ENCODE results near the gene ZNF382.

Gene ZNF382

GRCh38 chr19:36605101-36605876 lies at the start of gene ZNF382:
ZNF382 (plus strand) TSS chr19:36605313; CDS start chr19:36609915, 4,602 bp downstream.
- Histone ChIP-seq H3K4me3 (ENCODE audit: low read depth, low read length) (peak within 1 kb of the TSS; percentile 91), H3K27ac (peak within 1 kb of the TSS; percentile 60), H3K4me2 (ENCODE audit: low read length) (peak within 1 kb of the TSS; percentile 99), H3K27me3 (ENCODE audit: control insufficient read depth, insufficient read depth, low read length) (no peaks in the 10 kb centered on the region), H3K9me3 (ENCODE audit: control insufficient read depth, low read length) (no peaks in the 10 kb centered on the region), H3K36me3 (ENCODE audit: control insufficient read depth, insufficient read depth, low read length) (no peaks in the 10 kb centered on the region), H2AFZ (peak within 1 kb of the TSS; percentile 91), H3K4me1 (peaks cover 2% of the 10 kb centered on the region), H3K9ac (no peak within 1 kb of the TSS), H3K79me2 (no peaks in the 10 kb centered on the region)
- TF ChIP-seq CTCF (IDR thresholded peaks at IDR 0.05) = no peak

GRCh38 chr19:36564391-36564790 lies 40.7 kb upstream of the ZNF382 start:
- Histone ChIP-seq H3K27ac (no peak overlapping the region), H3K4me1 (no peaks in the 10 kb centered on the region), H3K9ac (no peak overlapping the region), H3K36me3 (ENCODE audit: control insufficient read depth, insufficient read depth, low read length) (no peaks in the 10 kb centered on the region), H3K4me2 (ENCODE audit: low read length) (no peak overlapping the region), H3K79me2 (peaks cover 31% of the 10 kb centered on the region), H2AFZ (no peak overlapping the region), H3K27me3 (ENCODE audit: control insufficient read depth, insufficient read depth, low read length) (no peaks in the 10 kb centered on the region), H3K9me3 (ENCODE audit: control insufficient read depth, low read length) (no peaks in the 10 kb centered on the region), H3K4me3 (ENCODE audit: low read depth, low read length) (no peak overlapping the region)
- no peak for TF ChIP-seq CTCF (IDR thresholded peaks at IDR 0.05)

GRCh38 chr19:36572593-36573019 lies 32.5 kb upstream of the ZNF382 start:
- peak overlapping the region; percentile 91 for H2AFZ ChIP-seq
- peaks cover 14% of the 10 kb centered on the region for H3K79me2 ChIP-seq
- no peaks in the 10 kb centered on the region for H3K27me3 ChIP-seq (ENCODE audit: control insufficient read depth, insufficient read depth, low read length)
- peak overlapping the region; percentile 96 for H3K4me3 ChIP-seq (ENCODE audit: low read depth, low read length)
- H3K9me3 ChIP-seq (ENCODE audit: control insufficient read depth, low read length) = no peaks in the 10 kb centered on the region
- H3K36me3 ChIP-seq (ENCODE audit: control insufficient read depth, insufficient read depth, low read length) = no peaks in the 10 kb centered on the region
- H3K9ac ChIP-seq = no peak overlapping the region
- H3K4me1 ChIP-seq = peaks cover 9% of the 10 kb centered on the region
- no peak for TF ChIP-seq CTCF (IDR thresholded peaks at IDR 0.05)
- H3K4me2 ChIP-seq (ENCODE audit: low read length) = peak overlapping the region; percentile 75
- peak overlapping the region; percentile 76 for H3K27ac ChIP-seq

GRCh38 chr19:36573020-36573894 lies 31.9 kb upstream of the ZNF382 start, which contains the start of gene ZNF529:
ZNF529 (minus strand) TSS chr19:36573292; CDS start chr19:36572346, 946 bp downstream.
- Histone ChIP-seq H3K9me3 (ENCODE audit: control insufficient read depth, low read length) (no peaks in the 10 kb centered on the region), H3K36me3 (ENCODE audit: control insufficient read depth, insufficient read depth, low read length) (no peaks in the 10 kb centered on the region), H3K79me2 (peaks cover 14% of the 10 kb centered on the region), H2AFZ (peak within 1 kb of the TSS; percentile 91), H3K4me2 (ENCODE audit: low read length) (peak within 1 kb of the TSS; percentile 75), H3K9ac (peak within 1 kb of the TSS; percentile 67), H3K4me1 (peaks cover 9% of the 10 kb centered on the region), H3K4me3 (ENCODE audit: low read depth, low read length) (peak within 1 kb of the TSS; percentile 96), H3K27me3 (ENCODE audit: control insufficient read depth, insufficient read depth, low read length) (no peaks in the 10 kb centered on the region), H3K27ac (peak within 1 kb of the TSS; percentile 76)
- no peak for TF ChIP-seq CTCF (IDR thresholded peaks at IDR 0.05)

All from parathyroid adenoma (tissue), 2 donors.